ENCODE measurements around the gene ARL14EPL. TPM values are rescaled to one million over a fixed set of nuclear protein-coding genes. Genes with fewer than 3 reads are reported as not detected.
"Not testable (repeated sequence)": the region's sequence is repeated elsewhere in the genome, so short reads cannot be mapped to it uniquely, and the experiment has no call there.

The ARL14EPL gene
- total RNA-seq, 1 donor from 2014 or later: not detected

DNA sequence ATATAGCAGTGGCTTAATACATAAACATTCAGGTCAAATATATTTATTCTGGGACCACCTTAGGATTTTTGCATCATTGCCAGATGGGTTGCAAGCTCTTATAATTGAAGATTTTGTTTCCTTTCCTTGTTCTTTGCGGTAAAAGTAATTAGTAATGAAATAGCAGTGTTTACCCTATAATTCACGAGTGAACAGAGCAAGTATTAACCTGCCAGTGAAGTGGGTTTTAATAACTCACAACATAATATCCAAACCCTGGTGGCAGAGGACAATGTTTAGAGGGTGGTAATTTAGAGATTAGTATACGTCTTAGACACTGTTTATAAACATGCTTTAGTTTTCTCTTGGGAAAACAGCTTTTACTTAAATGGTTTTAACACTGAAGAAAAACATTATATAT lies 11.8 kb downstream of the ARL14EPL start:
- ATAC-seq (no peak), DNase-seq (ENCODE audit: low spot score) (no peak)
- intact Hi-C loops (cut with DNase I): no loop called here

DNA sequence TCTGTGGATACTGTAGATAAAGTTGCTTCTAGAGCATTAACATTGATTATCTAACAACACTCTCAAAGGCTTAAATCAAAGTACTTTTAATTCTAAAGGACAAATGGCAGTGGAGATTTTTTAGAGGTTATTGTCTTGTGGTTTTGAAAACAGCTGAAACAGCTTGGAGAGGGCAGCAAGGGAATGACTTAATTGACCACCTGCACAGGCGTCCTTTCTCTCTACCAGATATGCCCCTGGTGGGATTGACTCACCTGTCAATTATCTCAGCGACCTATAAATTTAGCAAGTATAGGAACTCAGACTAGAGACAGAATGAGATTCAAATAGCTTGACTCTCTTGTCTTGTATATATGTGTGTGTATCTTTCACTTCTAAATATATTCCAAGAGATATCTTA lies 13.5 kb downstream of the ARL14EPL start:
- intact Hi-C loops (cut with DNase I): no loop called here
- ATAC-seq (no peak), DNase-seq (ENCODE audit: low spot score) (no peak)

DNA sequence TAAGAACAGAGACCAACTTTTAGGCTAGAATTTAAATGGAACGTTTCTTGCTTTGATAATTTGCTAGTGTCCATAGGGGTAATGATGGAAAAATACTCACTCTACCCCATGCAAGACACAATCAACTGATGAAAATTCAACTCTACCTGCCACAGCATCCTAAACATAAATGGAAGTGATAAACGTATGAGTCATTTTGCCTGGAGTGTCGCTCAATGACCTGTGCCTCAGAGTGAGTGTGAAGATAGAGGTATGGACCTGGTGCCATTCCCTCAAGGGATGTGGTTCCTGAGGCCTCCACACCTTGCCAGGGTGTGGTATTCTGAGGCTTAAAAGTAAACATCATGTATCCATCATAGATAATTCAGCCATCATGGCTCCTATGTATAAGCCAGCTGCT lies 14.0 kb downstream of the ARL14EPL start:
- no peak for ATAC-seq
- DNase-seq (ENCODE audit: low spot score): no peak
- intact Hi-C loops (cut with DNase I): no loop called here

DNA sequence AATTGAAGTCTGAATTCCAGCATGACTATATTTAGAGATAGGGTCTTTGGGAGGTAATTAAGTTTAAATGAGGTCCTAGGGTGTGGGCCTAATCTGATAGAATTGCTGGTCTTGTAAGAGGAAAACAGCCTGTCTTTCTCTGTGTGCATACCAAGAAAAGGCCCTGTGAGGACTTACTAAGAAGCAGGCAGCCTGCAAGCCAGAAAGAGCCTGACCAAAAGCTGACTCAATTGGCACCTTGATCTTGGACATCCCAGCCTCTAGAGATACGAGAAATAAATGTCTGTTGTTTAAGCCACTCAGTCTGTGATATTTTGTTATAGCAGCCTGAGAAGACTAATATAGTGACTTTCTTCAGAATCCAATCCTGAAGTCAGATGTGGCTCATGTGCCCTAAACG lies 14.6 kb downstream of the ARL14EPL start:
- intact Hi-C loops (cut with DNase I): no loop called here
- no peak for ATAC-seq
- no peak for DNase-seq (ENCODE audit: low spot score)

DNA sequence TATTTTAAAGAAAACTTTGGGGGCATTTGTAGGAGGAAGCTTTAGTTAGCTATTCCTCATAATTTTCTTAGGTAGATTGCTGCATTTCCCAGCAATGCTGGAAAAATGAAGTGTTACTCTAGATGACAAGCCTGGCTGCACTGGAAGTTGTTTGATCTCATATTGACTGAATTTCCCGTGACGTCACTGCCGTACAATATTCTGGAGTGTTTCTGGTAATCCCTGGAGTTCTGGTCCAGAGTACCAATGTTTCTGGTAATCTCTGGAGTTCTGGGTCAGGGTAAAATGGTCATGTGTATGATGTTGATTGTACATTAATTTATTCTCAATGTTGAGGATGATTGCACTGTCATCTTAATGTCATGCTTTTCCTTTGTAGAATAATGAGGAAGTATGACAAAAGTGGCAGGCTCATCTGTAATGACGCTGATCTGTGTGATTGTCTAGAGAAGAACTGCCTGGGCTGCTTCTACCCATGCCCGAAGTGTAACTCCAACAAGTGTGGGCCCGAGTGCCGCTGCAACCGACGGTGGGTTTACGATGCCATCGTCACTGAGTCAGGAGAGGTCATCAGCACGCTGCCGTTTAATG lies 26.2 kb downstream of the ARL14EPL start:
- intact Hi-C loops (cut with DNase I): no loop called here
- ATAC-seq (no peak), DNase-seq (ENCODE audit: low spot score) (no peak)

DNA sequence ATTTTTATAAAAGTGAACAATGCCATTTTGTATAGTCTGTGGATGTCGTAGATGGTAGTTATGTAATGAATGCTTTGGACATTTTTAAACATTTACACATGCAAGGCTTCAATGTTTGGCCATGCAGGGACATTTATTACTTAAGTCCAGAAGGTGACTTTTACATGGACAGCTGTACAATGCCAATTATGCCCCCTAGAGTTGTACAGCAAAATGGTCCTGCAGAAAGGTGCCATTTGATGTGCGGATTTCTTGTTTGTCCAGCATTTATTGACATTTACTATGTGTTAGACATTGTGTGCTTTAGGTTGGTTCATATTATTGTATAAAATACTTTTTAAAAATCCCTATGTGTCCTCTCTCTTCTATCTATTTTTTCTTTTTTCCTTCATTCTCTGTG lies 30.1 kb downstream of the ARL14EPL start:
- ATAC-seq (no peak), DNase-seq (ENCODE audit: low spot score) (no peak)
- intact Hi-C loops (cut with DNase I): no loop called here

DNA sequence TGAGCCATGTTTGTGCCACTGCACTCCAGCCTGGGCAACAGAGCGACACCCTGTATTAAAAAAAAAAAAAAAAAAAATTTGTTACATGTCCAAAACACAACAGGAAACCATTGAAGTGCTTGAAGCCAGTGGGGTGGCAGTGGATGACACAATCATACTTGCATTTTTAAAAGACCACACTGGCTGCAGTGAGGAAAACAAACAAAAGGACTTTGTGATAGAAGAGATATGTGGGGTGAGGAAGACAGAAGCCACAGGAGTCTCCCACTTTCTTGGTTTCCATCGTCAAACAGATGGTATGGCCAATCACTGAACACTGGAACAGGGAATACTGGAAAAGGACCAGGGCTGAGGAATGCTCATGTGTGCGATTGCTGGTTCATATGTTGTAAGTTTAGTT lies 31.7 kb downstream of the ARL14EPL start:
- no peak for DNase-seq (ENCODE audit: low spot score)
- intact Hi-C loops (cut with DNase I): no loop called here
- no peak for ATAC-seq

DNA sequence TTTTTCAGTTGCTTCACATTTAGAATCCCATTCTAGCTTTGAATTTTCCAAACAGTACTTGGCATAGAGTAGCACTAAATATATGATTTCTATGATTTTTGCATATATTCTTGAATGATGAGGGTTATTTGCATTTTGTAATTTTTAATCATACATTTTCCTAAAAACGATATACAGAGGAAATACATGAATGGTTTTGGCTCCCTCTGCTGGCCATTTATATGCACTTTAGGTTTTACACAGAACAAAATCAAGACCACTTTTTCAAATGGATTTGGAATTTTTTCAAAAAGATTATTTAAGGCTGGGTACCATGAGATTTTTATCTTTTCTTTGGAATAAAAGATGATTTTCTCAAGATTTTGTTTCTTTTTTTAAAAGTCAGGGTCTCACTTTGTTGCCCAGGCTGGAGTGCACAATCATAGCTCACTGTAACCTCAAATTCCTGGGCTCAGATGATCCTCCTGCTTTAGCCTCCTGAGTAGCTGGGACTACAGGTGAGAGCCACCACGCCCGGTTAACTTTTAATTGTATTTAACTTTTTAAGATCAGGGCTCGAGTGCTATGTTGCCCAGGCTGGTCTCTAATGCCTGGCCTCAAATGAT lies 35.9 kb downstream of the ARL14EPL start:
- ATAC-seq (peak; percentile 62), DNase-seq (ENCODE audit: low spot score) (no peak)
- intact Hi-C loops (cut with DNase I): no loop called here

DNA sequence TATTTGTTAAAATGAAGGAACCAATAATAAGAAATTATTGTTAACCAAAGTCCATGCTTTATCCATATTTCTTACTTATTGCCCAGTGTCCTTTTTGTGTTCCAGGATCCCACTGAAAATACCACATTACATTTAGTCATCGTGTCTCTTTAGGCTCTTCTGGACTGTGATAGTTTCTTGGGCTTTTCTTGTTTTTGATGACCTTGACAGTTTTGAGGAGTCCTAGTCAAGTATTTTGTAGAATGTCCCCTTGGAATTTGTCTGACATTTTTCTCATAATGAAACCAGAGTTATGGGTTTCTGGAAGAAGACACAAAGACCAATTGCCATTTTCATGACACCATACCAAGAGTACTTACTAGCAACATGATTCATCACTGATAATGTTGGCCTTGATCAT lies 38.9 kb downstream of the ARL14EPL start:
- ATAC-seq: no peak
- DNase-seq (ENCODE audit: low spot score): no peak
- intact Hi-C loops (cut with DNase I): no loop called here

DNA sequence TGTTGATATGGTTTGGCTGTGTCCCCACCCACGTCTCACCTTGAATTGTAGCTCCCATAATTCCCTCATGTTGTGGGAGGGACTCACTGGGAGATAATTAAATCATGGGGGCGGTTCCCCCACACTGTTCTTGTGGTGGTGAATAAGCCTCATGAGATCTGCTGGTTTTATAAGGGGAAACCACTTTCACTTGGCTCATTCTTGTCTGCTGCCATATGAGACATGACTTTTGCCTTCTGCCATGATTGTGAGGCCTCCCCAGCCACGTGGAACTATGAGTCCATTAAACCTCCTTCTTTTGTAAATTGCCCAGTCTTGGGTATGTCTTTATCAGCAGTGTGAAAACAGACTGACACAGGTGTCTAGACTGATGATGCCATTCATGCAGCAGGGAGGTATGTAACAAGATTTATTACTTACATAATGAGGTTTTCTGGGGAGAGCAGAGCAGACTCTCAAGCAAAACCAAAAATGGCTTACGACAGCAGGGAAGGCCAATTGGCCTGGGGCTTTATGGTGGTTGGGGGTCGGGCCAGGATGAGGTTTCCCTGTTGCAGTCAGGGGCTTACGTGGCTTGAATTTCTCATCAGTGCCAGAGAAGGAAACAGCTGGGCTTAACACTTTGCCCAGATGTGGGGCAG lies 43.0 kb downstream of the ARL14EPL start:
- intact Hi-C loops (cut with DNase I): no loop called here
- no peak for DNase-seq (ENCODE audit: low spot score)
- ATAC-seq: no peak

DNA sequence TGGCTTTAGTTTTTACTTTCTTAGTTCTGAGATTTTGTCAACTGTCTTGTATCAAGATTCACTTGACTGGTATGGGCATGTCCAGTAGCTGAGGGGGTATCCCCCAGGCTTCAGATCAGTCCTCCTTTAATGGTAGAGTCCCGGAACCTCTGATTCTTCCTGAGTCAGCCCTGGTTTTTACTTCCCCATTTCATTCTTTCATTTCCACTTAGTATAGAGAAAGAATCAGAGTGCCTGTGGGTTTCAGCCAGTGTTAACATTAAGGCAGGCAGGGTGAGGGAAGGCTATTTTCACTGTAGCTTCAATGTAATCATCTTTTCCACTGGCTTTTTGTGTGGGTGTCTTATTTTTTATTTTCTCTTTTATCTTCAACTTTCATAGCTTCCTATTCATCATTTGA lies 44.2 kb downstream of the ARL14EPL start:
- DNase-seq (ENCODE audit: low spot score) (no peak), ATAC-seq (no peak)
- intact Hi-C loops (cut with DNase I): no loop called here

DNA sequence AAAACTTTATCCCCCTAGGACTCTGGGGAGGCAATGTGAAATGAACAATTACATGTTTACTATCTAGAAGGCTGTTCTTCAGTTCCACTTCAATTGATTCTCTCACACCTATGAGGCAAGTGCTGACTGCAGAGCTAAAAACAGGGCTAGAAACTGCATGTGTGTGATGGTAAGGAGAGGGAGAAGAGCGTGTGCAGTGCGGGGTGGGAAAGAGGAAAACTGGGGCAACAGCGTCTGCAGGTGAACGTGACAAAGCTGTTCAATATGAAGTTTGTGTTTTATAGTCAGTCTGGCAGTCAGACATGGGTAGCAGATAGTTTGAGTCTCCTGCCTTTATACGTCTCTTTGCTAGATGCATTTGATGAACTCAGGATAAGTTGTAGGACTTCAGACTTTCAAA lies 45.9 kb downstream of the ARL14EPL start:
- ATAC-seq (no peak), DNase-seq (ENCODE audit: low spot score) (no peak)
- intact Hi-C loops (cut with DNase I): no loop called here

DNA sequence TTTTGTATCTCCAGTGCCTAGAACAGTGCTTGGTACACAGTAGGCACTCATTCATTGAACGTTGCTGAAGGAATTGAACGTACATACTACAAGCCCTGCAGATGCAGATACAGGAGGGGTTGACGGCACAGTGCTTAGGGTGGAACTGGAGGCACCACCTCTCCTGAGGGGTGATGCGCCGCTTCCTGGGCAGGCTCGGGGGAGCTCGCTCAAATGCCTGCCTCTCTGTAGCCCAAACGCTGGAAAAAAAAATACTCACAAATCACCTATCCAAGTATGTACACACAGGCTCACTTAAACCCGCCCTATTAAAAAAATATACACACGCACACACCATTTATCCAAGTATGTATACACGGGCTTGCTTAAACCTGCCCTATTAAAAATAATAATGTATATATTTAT lies 52.0 kb downstream of the ARL14EPL start:
- DNase-seq (ENCODE audit: low spot score) (no peak), ATAC-seq (peak; percentile 48)
- intact Hi-C loops (cut with DNase I): no loop called here

DNA sequence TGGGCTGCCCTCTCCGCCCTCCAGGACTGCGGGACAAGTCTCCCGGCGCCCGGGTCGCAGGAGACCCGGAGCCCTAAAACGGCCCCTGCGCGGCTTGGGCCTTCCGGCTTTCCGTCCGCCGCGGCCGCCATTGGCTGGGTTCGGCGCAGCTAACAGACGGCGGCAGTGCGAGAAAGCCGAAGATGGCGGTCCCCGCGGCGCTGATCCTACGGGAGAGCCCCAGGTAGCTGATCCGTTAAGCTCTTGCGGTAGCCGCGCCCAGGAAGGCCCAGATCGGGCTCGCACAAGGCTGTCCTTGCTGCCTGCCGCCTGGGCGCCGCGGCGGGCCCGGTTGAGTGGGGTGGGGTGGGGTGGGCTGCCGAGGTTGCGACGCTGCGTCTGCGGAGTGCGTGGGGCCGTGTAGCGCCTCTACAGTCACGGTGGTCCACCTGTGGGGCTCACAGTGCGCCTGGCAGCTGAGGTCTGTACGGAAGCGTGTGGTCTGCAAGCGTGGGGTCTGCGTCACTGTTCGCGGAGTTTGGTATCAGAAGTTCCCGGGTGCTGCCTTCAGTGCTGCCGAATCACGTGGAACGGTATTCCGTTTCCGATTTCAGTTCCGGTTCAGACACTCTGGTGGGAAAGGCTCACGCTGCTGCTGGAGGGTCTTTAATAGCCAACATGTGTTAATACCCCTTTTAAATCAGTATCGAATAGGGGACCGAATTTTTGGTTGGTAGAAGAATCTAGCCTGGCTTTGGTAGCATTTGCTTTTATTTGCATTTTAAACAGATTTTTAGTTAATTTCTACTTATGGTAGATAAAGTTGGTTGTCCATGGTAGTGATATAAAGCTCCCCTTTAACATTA lies 52.8 kb downstream of the ARL14EPL start, which contains the start of gene COMMD10:
Gene COMMD10, plus strand, starts transcription at position 155 of the 845 bp plus-strand sequence.
- DNase-seq (ENCODE audit: low spot score): peak; percentile 84
- intact Hi-C loops (cut with DNase I): no loop called here
- peak; percentile 96 for ATAC-seq

DNA sequence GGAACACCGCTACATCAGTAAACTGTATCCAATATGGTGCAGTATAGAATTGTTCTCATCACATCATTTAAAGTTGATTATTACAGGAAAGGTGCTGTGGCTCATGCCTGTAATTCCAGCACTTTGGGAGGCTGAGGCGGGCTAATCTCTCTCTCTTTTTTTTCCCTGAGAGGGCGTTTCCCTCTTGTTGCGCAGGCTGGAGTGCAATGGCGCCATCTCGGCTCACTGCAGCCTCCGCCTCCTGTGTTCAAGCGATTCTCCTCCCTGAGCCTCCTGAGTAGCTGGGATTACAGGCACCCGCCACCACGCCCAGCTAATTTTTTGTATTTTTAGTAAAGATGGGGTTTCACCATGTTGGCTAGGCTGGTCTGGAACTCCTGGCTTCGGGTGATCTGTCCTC lies 54.0 kb downstream of the ARL14EPL start:
- ATAC-seq; intact Hi-C loops (cut with DNase I); DNase-seq (ENCODE audit: low spot score): not testable (repeated sequence)

DNA sequence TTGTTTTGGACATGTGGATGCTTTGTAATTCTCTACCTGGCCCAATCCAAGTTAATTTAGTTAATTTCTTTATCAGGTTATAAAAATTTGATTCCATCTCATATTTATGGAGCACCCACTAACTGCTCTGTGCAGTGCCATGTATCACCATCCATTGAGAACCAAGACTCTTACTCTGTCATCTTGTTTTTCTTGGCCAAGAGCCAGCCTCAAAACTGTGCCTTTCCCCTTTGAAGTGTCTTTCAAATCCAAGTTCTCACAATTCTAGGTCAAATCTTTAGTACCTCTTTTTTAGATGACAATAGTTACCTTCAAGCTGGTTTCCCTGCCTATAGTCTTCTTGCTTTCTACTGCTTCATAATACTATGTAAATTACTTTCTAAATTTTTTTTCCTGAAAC lies 55.8 kb downstream of the ARL14EPL start:
- ATAC-seq (no peak), DNase-seq (ENCODE audit: low spot score) (no peak)
- intact Hi-C loops (cut with DNase I): no loop called here

DNA sequence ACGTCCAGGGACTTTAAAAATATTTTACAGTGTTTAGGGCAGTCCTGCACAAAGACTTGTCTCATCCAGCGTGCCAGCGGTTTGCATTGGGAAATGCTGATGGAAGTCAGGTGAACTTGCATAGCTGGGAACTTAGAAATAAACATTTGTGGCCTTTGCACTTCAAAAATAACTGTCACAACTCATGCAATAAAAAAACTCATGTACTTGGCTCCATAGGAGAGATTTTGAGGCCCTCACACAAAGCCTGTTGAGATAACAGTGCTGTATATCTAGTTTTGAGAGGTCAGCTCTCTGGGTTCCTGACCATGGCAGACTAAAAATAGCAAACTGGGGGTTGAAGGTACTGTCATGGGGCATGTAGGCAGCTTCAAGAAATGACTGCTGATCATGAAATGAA lies 58.0 kb downstream of the ARL14EPL start:
- intact Hi-C loops (cut with DNase I): no loop called here
- no peak for DNase-seq (ENCODE audit: low spot score)
- no peak for ATAC-seq

DNA sequence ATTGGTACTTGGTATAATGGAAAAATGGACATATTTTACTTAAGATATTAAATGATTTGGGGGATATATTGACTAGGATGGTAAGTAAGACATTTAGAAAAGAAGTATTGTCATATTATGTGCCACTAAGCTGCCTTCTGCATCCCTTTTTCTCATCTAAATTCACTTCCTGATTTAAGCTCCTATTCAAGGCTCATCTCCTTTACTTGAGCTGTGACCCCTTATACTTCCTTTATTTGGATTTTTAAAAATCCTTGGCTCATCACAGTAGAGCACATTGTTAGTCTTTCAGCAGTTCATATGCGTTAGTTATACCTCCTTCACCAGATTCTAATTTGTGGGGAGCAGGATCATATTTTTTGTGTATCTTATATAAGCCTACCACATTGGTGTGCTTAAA lies 59.1 kb downstream of the ARL14EPL start:
- intact Hi-C loops (cut with DNase I): no loop called here
- ATAC-seq (no peak), DNase-seq (ENCODE audit: low spot score) (no peak)

DNA sequence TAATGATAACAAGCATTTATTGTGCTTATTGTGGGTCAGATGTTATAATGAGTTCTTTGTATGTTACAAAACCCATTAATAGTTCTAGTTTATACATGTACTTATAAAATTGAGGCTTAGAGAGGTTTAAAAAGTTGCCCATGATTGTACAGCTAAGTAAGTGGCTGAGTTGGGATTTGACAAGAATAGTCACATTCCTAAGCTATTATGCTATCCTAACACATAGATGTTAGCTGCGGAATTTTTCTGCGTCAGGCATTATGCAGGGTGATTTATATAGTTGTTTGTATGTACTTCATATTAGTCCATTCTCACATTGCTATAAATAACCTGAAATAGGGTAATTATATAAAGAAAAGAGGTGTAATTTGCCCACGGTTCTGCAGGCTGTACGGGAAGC lies 65.0 kb downstream of the ARL14EPL start:
- intact Hi-C loops (cut with DNase I): no loop called here
- DNase-seq (ENCODE audit: low spot score) (no peak), ATAC-seq (no peak)

DNA sequence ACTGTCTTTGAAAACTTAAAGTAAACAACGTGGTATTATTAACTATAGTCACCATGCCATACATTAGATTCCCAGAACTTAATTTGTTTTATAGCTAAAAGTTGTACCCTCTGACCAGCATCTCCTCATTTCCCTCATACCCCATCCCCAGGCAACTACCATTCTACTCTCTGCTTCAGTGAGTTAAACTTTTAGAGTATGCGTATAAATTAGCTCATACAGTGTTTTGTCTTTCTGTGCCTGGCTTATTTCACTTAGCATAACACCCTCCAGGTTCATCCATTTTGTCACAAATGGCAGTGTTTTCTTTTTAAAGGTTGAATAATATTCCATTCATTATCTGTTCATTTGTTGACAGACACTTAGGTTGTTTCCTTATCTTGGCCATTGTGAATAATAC lies 66.7 kb downstream of the ARL14EPL start:
- ATAC-seq: no peak
- no peak for DNase-seq (ENCODE audit: low spot score)
- intact Hi-C loops (cut with DNase I): no loop called here

Data from sciatic nerve (tissue), 2 donors.